SJSA1 (cell line): ENCODE data around the gene BTG2. TPM values are rescaled to one million over a fixed set of nuclear protein-coding genes. Genes with fewer than 3 reads are reported as not detected.
A peak's percentile ranks its signal among the peaks of the same experiment; 100 is the strongest.

ENCODE experiments used
- DNase-seq, 2 experiments: peaks; one replicate each; pipeline ENCODE4 v3.0.0-alpha.2; 2015 to 2020; ENCODE audit warnings: low spot score in 2 of 2, low read depth in 1 of 2
- H3K27ac ChIP-seq: fragments of 250-450 bp; sonication (Bioruptor Pico); 2 replicates; pipeline ENCODE4 v1.5.1; 2020; ENCODE audit warnings: mild to moderate bottlenecking, moderate library complexity
- H3K27me3 ChIP-seq: fragments of 250-450 bp; sonication (Bioruptor Pico); replicated peaks from 2 replicates; pipeline ENCODE4 v1.5.1; 2020; ENCODE audit warnings: mild to moderate bottlenecking, moderate library complexity
- H3K36me3 ChIP-seq: fragments of 250-450 bp; sonication (Bioruptor Pico); 2 replicates; pipeline ENCODE4 v1.5.1; 2020; ENCODE audit warnings: mild to moderate bottlenecking
- H3K4me1 ChIP-seq: fragments of 250-450 bp; sonication (Bioruptor Pico); replicated peaks from 2 replicates; pipeline ENCODE4 v1.6.1; 2021; ENCODE audit warnings: mild to moderate bottlenecking
- H3K4me3 ChIP-seq: fragments of 250-450 bp; sonication (Bioruptor Pico); 2 replicates; pipeline ENCODE4 v1.5.1; 2020; ENCODE audit warnings: mild to moderate bottlenecking
- H3K9me3 ChIP-seq: fragments of 250-450 bp; sonication (Bioruptor Pico); replicated peaks from 2 replicates; pipeline ENCODE4 v1.5.1; 2020; ENCODE audit warnings: mild to moderate bottlenecking
- total RNA-seq: library from RNA; depleted of rRNA; stranded (reverse); fragments of >200 nt; shearing (Covaris generic); gene quantifications from 2 replicates; pipeline ENCODE4 v1.2.3, GENCODE V29; 2014

Gene BTG2
- total RNA-seq, 1 experiment from 2014 or later, result 6.6 TPM

- H3K27ac ChIP-seq, result no peak overlapping the region
- H3K27me3 ChIP-seq, result no peaks in the 10 kb centered on the region
- DNase-seq, result no peak
- no peak overlapping the region for H3K4me3 ChIP-seq
- H3K4me1 ChIP-seq, result peaks cover 14% of the 10 kb centered on the region
- no peaks in the 10 kb centered on the region for H3K9me3 ChIP-seq
- H3K36me3 ChIP-seq, result no peaks in the 10 kb centered on the region
Observed at GRCh38 chr1:203281851-203282661, 23.3 kb upstream of the BTG2 start.

- no peaks in the 10 kb centered on the region for H3K36me3 ChIP-seq
- DNase-seq, result no peak
- H3K9me3 ChIP-seq, result no peaks in the 10 kb centered on the region
- no peak overlapping the region for H3K27ac ChIP-seq
- no peak overlapping the region for H3K4me3 ChIP-seq
- H3K4me1 ChIP-seq, result peaks cover 21% of the 10 kb centered on the region
- no peaks in the 10 kb centered on the region for H3K27me3 ChIP-seq
Observed at GRCh38 chr1:203282720-203283542, 22.4 kb upstream of the BTG2 start.

- DNase-seq, result no peak
- H3K27ac ChIP-seq, result no peak overlapping the region
- peaks cover 15% of the 10 kb centered on the region for H3K4me1 ChIP-seq
- no peak overlapping the region for H3K4me3 ChIP-seq
- H3K9me3 ChIP-seq, result no peaks in the 10 kb centered on the region; the same call in 1 of the 2 replicates
- H3K27me3 ChIP-seq, result no peaks in the 10 kb centered on the region
- no peaks in the 10 kb centered on the region for H3K36me3 ChIP-seq
Observed at GRCh38 chr1:203283597-203283996, 21.7 kb upstream of the BTG2 start.

- no peak for DNase-seq
- H3K9me3 ChIP-seq, result no peaks in the 10 kb centered on the region; the same call in 1 of the 2 replicates
- H3K27ac ChIP-seq, result no peak overlapping the region
- no peaks in the 10 kb centered on the region for H3K27me3 ChIP-seq
- H3K4me3 ChIP-seq, result no peak overlapping the region
- H3K36me3 ChIP-seq, result no peaks in the 10 kb centered on the region
- H3K4me1 ChIP-seq, result peaks cover 10% of the 10 kb centered on the region
Observed at GRCh38 chr1:203284411-203285123, 20.8 kb upstream of the BTG2 start.

- H3K4me1 ChIP-seq, result peaks cover 21% of the 10 kb centered on the region
- no peaks in the 10 kb centered on the region; the same call in 1 of the 2 replicates for H3K9me3 ChIP-seq
- no peaks in the 10 kb centered on the region for H3K27me3 ChIP-seq
- H3K4me3 ChIP-seq, result no peak overlapping the region
- DNase-seq, result no peak
- no peak overlapping the region for H3K27ac ChIP-seq
- H3K36me3 ChIP-seq, result no peaks in the 10 kb centered on the region
Observed at GRCh38 chr1:203286161-203286984, 18.9 kb upstream of the BTG2 start.

GRCh38 chr1:203287109-203287893 lies 18.0 kb upstream of the BTG2 start:
- no peak overlapping the region for H3K4me3 ChIP-seq
- no peak for DNase-seq
- H3K9me3 ChIP-seq, result no peaks in the 10 kb centered on the region; the same call in 1 of the 2 replicates
- H3K27me3 ChIP-seq, result no peaks in the 10 kb centered on the region
- H3K27ac ChIP-seq, result no peak overlapping the region
- H3K36me3 ChIP-seq, result no peaks in the 10 kb centered on the region
- peaks cover 21% of the 10 kb centered on the region for H3K4me1 ChIP-seq

GRCh38 chr1:203287898-203288297 lies 17.4 kb upstream of the BTG2 start:
- H3K4me1 ChIP-seq, result peaks cover 21% of the 10 kb centered on the region
- no peaks in the 10 kb centered on the region for H3K36me3 ChIP-seq
- no peak for DNase-seq
- no peak overlapping the region for H3K27ac ChIP-seq
- no peak overlapping the region for H3K4me3 ChIP-seq
- no peaks in the 10 kb centered on the region; the same call in 1 of the 2 replicates for H3K9me3 ChIP-seq
- no peaks in the 10 kb centered on the region for H3K27me3 ChIP-seq

GRCh38 chr1:203288400-203288799 lies 16.9 kb upstream of the BTG2 start:
- Histone ChIP-seq H3K36me3 (no peaks in the 10 kb centered on the region), H3K27me3 (no peaks in the 10 kb centered on the region), H3K4me3 (no peak overlapping the region), H3K27ac (no peak overlapping the region), H3K4me1 (peaks cover 21% of the 10 kb centered on the region), H3K9me3 (no peaks in the 10 kb centered on the region; the same call in 1 of the 2 replicates)
- DNase-seq, result no peak

- Histone ChIP-seq H3K4me1 (peaks cover 21% of the 10 kb centered on the region), H3K9me3 (no peaks in the 10 kb centered on the region; the same call in 1 of the 2 replicates), H3K27ac (no peak overlapping the region), H3K27me3 (0 out of 2 replicates have a peak, but pooled peaks cover 6% of the 10 kb centered on the region), H3K4me3 (no peak overlapping the region), H3K36me3 (no peaks in the 10 kb centered on the region)
- DNase-seq, result no peak
Observed at GRCh38 chr1:203289281-203289981, 15.9 kb upstream of the BTG2 start.

- Histone ChIP-seq H3K4me1 (peaks cover 21% of the 10 kb centered on the region), H3K27ac (no peak overlapping the region)
Observed at GRCh38 chr1:203289982-203290260, 15.4 kb upstream of the BTG2 start.

GRCh38 chr1:203290261-203291089 lies 14.8 kb upstream of the BTG2 start:
- no peak overlapping the region for H3K4me3 ChIP-seq
- H3K9me3 ChIP-seq, result no peaks in the 10 kb centered on the region; the same call in 1 of the 2 replicates
- no peak overlapping the region for H3K27ac ChIP-seq
- H3K27me3 ChIP-seq, result 0 out of 2 replicates have a peak, but pooled peaks cover 6% of the 10 kb centered on the region
- no peaks in the 10 kb centered on the region for H3K36me3 ChIP-seq
- peak in 1 of 2 experiments; percentile 65 for DNase-seq
- peaks cover 21% of the 10 kb centered on the region for H3K4me1 ChIP-seq

More at GRCh38 chr1:203289982-203290260, 15.4 kb upstream of the BTG2 start:
- H3K36me3 ChIP-seq, result no peaks in the 10 kb centered on the region
- no peak for DNase-seq
- no peak overlapping the region for H3K4me3 ChIP-seq
- H3K9me3 ChIP-seq, result no peaks in the 10 kb centered on the region; the same call in 1 of the 2 replicates
- H3K27me3 ChIP-seq, result 0 out of 2 replicates have a peak, but pooled peaks cover 6% of the 10 kb centered on the region
